Subcutaneous preadipocyte (primary cell): Measurements from ENCODE around the gene APOM. TPM values are rescaled to one million over a fixed set of nuclear protein-coding genes. Genes with fewer than 3 reads are reported as not detected.

Experiments used
- small RNA-seq: library from RNA; depleted of rRNA; stranded (forward); fragments of <200 nt; gene quantifications from one replicate; pipeline ENCODE3, GENCODE V24; 2012
- total RNA-seq: library from RNA; depleted of rRNA; stranded (reverse); fragments of >200 nt; gene quantifications from 2 replicates; pipeline ENCODE4 v1.2.3, GENCODE V29; 2012

APOM gene
- total RNA-seq = 0.59 and 1.1 TPM in 2 replicates

DNA sequence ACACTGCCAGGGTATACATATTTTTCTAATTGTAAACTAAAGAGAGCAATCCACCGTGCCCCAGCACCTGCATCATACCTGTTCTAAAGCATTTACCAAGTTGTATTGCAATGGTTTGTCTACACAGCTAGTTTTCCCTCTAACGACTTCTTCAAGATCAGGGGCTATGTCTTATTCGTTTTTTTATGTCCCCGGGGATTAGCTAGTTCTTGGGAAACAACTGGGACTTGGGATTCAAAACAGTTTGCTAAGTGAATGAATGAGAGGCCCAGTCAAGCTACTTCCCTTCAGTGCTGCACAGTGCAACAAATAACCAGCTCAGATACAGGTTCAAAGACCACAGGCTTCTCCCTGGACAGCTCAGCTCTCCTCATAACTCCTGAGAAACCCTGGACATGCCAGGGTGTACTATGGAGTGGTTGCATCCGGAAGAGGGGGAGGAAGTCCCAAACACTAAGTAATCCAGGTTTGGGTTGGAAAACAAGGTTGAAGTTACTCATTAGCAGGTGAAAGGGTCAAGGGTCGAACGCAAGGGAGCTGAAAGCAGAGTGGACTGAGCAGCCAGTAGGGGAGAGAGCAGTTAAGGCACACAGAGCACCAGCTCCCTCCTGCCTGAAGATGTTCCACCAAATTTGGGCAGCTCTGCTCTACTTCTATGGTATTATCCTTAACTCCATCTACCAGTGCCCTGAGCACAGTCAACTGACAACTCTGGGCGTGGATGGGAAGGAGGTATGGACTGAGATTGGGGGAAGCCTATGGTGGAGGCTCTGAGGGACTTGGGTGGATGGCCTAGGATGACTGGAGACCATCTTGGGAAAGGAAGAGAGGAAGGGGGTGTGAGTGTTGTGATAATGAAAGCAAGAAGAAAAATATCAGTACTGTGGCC is at the start of gene APOM:
Gene APOM (plus strand): TSS at position 546 of the 889 bp plus-strand sequence. CDS start 73 bp downstream, at position 619.

DNA sequence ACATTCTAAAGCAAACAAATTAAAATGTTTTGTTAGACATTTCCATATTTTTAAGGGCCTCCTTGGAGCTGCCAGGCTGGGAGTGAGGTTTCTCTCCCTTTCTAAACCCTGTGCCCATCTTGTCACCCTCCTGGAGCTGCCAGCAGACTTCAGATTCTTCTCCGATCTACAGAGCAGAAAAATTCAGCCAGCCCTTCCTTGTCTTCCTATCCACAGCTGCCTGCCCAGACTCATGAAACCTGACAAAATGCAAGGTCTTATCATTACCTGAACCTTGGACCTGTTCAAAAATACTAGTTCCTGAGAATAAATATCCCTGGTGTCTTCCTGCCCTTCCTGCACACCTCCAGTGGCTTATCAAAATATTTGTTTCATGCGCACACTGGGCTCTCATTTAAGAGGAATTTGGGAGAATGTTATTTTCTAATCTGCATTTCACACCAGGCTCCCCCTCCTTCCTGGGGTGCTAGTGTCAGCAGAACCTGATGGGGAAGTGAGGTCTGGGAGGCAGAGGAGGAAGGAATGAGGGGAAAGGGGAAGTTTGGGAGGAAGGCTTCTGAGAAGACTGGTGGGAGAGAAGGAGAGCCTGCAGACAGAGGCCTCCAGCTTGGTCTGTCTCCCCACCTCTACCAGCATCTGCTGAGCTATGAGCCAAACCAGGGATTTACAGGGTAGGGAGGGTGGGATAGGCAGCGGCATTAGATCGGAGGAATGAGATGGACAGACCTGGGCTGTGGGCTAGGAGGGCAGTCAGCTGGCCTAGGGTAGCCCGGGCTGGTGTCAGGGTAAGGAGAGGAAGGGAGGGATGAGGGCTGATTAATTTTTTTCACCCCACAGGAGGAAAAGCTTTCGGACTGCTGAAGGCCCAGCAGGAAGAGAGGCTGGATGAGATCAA is 40.8 kb upstream of the APOM start, which contains the start of gene AIF1:
Gene AIF1 (plus strand): TSS at position 551 of the 895 bp plus-strand sequence. CDS start 96 bp downstream, at position 647.

DNA sequence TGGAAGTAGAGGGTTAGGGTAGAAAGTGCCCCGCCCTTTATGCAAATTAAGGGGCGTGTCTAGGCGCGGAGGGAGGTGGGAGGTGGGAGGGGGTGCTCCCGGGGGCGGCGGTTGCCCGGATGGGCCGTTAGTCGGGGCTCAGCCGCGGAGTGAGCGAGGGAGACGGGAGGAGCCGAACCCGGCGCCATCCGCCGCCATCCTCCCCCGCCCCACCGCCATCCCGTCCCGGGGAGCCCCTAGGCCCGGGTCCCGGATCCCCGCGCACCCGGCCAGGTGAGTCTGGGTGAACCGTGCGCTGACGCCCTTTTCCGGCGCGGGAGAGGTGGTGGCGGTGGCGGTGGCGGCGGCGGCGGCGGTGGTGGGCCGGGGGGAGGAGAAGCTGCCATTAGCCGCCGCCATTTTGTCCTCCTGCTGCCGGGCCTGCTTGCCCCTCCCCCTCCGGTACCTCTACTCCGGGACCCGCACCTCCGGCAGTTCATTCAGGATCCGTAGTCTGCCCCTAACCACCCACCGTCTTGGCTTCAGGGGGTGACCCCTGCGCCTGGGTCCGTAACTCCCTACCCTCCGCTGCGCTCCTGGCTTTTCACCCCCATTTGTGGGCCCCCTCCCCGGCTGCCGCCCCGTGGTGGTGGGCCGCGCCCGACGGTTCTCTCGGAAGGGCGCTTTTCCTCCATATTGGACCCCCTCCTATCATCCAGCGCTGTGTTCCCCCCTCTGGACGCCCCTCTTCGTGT is 34.9 kb upstream of the APOM start, which contains the start of gene PRRC2A:
Gene PRRC2A (plus strand): TSS at position 130 of the 734 bp plus-strand sequence. CDS start 2,075 bp downstream, outside the sequence.

DNA sequence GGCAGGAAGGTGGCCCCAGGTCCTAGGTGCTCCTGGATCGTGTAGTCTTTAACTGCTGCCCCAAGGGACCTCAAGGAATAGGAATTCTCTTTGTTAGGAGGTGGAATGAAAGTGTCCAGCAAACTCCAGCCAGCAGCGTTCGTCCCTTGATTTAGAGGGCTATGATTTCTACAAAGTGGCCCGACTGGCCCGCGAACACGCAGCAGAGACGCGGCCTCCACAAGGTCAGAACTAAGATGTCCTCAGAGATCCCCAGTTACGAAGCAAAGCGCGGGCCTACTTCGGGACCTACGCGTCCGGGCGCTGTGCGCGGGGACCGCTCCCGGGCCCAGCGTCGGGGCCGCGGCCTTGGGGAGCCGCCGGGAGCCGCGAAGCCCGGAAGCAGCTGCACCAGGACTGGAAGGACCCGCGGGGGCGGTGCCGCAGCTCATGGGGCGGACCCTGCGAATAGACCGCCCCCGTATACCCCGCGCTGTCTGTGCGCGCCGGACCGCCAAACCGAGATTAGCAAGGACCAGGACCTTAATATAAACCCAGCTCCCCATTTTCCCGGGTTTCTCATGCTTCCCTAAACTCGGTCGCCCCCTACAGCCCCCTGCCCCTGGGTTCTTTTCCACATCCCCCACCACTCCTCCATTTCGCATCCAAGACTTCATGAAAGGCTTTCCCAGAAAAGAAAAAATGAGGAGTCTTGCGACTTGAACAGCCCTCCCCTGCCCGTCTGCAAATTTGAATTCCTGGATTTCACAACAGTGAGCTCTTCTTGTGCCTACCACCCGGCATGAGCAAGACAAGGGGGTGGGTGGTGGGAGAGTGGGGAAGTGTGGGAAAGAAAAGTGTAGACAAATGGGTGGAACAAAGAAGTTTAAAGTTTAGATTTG is 4.9 kb downstream of the APOM start, which contains the start of gene C6orf47:
Gene C6orf47 (minus strand): TSS at position 398 of the 881 bp plus-strand sequence. CDS start 831 bp downstream, outside the sequence.

DNA sequence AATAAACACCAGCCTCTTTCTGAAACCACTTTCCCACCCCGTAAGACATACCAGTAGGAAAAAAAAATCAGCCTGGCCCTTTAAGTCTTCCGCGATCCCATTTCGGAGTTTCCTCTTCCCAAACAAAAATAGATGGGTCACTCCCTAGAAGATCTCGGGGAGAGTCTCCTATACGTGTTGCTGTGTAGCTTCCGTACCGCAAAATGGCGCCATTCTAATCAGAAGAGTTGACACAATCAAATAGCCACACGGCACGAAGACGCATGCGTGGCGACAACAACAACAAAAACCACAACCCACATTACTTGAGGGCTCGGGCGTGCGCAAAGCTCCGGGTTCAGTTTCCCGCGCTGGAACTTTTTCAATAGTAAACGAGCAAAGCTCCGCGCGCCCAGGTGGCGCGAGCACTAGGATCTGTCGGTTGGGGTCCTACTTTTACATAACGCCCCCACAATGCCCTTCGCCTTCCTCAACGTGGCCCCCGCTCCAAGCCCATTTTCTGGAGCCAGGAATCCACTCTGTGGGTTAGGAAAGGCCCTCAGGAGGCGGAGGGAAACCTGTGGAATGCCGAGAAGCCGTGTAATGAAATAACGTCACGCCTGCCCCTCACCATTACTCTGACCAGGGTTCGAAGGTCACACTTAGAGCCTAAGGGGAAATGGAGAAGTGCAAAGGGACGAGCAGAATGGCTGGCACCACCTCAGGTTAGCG is 9.3 kb downstream of the APOM start, which contains the start of gene GPANK1:
Gene GPANK1 (minus strand): TSS at position 208 of the 711 bp plus-strand sequence. CDS start 519 bp downstream, outside the sequence.

DNA sequence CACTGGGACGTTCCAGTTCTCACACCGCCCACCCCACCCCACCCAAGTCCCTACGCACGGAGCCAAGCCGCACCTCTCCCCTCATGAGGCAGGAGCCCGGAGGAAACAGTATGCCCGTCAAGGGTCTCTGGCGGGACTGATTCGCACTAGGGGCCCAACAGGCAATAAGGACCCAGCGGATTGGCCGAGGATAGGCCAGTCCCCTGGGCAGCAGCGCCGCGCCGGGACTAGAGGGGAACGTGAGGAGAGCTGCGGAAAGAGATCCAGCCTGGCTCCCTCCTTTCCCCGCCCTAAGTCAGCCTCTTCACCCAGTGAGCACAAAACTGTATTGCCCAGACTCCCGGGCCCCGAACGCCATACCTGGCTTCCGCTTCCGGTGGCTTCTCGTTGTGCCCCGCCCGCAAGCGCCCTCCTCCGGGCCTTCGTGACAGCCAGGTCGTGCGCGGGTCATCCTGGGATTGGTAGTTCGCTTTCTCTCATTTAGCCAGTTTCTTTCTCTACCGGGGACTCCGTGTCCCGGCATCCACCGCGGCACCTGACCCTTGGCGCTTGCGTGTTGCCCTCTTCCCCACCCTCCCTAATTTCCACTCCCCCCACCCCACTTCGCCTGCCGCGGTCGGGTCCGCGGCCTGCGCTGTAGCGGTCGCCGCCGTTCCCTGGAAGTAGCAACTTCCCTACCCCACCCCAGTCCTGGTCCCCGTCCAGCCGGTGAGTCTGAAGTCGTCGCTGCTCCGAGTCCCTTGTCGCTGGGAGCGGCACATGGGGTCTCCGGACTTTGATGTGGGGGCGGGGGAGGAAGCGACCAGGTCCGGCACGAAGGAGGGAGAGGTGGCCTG is 10.0 kb downstream of the APOM start, which contains the start of gene CSNK2B:
Gene CSNK2B (plus strand): TSS at position 580 of the 836 bp plus-strand sequence. CDS start 752 bp downstream, outside the sequence.

DNA sequence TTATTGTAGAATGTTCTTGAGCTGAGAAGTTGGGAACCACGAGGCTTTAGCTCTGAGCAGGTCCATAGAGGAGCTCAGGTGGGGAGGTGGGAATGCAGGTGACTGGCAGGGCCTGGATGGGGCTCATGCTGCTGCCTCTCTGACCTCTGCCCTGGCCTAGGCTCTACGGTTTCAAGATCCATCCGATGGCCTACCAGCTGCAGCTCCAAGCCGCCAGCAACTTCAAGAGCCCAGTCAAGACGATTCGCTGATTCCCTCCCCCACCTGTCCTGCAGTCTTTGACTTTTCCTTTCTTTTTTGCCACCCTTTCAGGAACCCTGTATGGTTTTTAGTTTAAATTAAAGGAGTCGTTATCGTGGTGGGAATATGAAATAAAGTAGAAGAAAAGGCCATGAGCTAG is 14.0 kb downstream of the APOM start, which contains the start of gene LY6G5B:
Gene LY6G5B (plus strand): TSS at position 301 of the 400 bp plus-strand sequence. CDS start 975 bp downstream, outside the sequence.

DNA sequence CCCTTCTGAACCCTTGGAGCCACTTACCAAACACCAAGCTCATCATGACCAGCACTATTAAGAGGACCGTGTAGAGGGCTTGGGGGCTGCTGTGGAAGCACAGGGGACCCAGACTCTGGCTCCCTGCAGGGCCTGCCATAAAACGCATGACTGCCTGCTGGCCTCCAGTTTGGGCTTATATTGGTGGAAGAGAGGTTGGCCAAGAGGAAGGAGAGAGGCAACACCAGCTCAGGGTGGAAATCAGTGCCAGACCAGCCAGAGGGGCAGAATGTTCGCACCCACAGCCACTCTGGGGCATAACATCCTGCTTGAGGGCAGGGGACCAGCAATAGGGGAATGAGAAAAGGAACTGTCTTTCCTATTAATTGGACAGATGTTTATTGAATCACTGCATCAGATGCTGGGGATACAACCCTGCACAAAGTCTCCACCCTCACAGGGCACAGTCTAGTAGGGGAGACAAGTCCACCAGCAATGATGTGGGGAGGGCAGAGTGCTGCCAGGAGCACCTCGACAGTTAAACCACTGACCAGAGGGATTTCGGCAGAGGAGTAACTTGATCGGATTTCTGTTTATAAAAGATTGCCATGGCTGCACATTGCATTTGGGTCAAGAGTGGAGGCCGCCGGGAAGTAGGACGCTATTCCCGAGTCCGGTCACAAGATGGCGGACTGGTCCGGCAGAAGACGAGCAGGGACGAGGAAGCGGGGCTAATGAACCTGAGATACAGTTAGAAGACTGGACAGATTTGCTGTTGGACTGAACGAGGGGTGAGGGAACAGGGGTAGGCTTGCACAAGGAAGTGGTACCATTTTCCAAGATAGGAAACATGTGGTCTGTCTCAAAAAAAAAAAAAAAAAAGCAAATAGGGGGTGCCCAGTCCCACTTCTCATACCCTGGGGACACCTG is 24.8 kb downstream of the APOM start, which contains the start of gene LY6G5C:
Gene LY6G5C (minus strand): TSS at position 842 of the 909 bp plus-strand sequence. CDS start 694 bp downstream, at position 148.

DNA sequence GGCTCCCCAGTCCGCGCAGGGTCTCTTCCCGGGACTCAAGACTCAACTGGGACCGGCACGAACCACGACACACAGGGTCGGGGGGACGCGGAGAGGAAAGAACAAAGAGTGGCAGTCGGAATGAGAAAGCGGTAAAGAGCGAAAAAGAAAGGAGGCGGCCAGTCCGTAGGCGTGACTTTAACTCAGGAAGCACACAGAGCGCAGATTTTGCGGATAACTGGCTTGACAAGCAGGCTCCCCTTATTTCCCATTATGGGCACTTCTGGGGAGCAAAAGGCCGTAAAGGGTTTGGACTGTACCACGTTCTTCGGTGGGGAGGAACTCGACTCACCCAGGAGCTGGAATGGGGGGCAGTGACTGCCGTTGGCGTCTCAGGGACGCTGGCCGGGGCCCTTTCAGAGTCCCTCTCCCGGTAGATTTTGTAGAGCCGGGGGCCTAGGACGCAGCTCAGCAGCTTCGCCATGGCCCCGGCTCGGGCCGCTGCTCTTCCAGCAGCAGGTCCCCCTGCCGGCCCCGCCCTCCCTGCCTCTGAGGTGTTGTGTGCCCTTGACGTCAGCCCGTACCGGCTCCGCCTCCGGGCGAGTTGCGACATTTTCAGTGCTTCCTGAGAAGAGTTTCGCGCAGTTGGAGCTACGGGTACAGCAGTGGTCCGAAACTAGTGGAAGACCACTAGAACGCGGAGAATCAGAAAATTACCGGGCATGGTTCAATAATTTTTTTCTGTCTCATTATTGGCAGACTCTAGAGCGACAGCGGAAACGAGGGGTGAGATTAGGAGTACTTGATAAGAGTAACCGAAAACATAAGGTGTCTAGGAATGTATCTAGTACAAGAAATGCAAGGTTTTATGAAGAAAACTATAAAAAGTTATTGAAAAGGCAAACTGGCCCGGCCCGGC is 47.4 kb downstream of the APOM start, which contains the start of gene ABHD16A:
Gene ABHD16A (minus strand): TSS at position 506 of the 898 bp plus-strand sequence. CDS start 43 bp downstream, at position 463.

DNA sequence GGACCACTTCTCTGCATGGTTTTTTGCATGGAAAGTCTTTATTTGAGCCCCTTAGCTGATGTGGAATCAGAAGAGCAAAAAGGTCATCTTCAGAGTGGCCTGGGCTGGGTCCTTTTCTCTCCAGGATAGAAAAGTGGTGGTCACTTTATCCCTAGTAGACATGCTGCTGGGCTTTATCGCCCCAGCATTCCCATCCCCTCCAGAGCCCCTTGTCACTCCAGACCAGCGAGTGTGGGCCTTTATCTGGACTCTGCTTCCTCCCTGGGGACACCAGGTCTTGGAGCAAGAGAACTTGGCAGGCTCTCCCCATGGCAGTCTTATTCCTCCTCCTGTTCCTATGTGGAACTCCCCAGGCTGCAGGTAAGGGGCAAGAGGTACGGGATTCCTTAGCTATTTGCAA is 50.9 kb downstream of the APOM start, which contains the start of gene LY6G6F:
Gene LY6G6F (plus strand): TSS at position 268 of the 400 bp plus-strand sequence. CDS start 41 bp downstream, at position 309.

Small RNAs within 50 kb of the gene (small RNA-seq; reads per million reads assigned to genes)
- gene MIR4646 = not detected
- 0.14 reads per million for gene MIR6832
- gene RF00019 = not detected
- 122 reads per million, percentile 99 among the genes with 10 or more reads in this experiment for gene SNORA38
- gene UQCRHP1 = not detected

Other genes starting within 250 kb of the APOM start
- gene MICB, start 157.7 kb upstream of the APOM start, total RNA-seq = 10.7 and 11.1 TPM in 2 replicates
- gene MCCD1, start 126.9 kb upstream of the APOM start, total RNA-seq = not detected in 2 replicates
- 448 and 514 TPM in 2 replicates for gene DDX39B, start 113.9 kb upstream of the APOM start, total RNA-seq
- gene ATP6V1G2, start 109.3 kb upstream of the APOM start, total RNA-seq = 1.8 TPM in 2 replicates
- 22.3 and 29.0 TPM in 2 replicates for gene NFKBIL1, start 108.3 kb upstream of the APOM start, total RNA-seq
- not detected in 2 replicates for gene LTA, start 83.6 kb upstream of the APOM start, total RNA-seq
- gene TNF, start 80.3 kb upstream of the APOM start, total RNA-seq = not detected in 2 replicates
- gene LTB, start 73.5 kb upstream of the APOM start, total RNA-seq = not detected in 2 replicates
- gene LST1, start 69.6 kb upstream of the APOM start, total RNA-seq = not detected in 2 replicates
- gene NCR3, start 62.9 kb upstream of the APOM start, total RNA-seq = not detected in 2 replicates
- gene AIF1, start 40.7 kb upstream of the APOM start, total RNA-seq = not detected in 2 replicates
- 54.7 and 90.9 TPM in 2 replicates for gene PRRC2A, start 35.2 kb upstream of the APOM start, total RNA-seq
- gene BAG6, start 3.2 kb upstream of the APOM start, total RNA-seq = 145 and 182 TPM in 2 replicates
- 12.5 and 15.8 TPM in 2 replicates for gene C6orf47, start 4.9 kb downstream of the APOM start, total RNA-seq
- gene GPANK1, start 9.1 kb downstream of the APOM start, total RNA-seq = 24.3 and 26.4 TPM in 2 replicates
- gene CSNK2B, start 10.2 kb downstream of the APOM start, total RNA-seq = 130 and 189 TPM in 2 replicates
- 3.3 and 4.3 TPM in 2 replicates for gene LY6G5B, start 14.1 kb downstream of the APOM start, total RNA-seq
- 0.37 and 0.39 TPM in 2 replicates for gene LY6G5C, start 25.2 kb downstream of the APOM start, total RNA-seq
- gene ABHD16A, start 47.4 kb downstream of the APOM start, total RNA-seq = 29.4 and 34.0 TPM in 2 replicates
- not detected in 2 replicates for gene LY6G6F, start 51.0 kb downstream of the APOM start, total RNA-seq
- not detected in 2 replicates for gene LY6G6D, start 59.5 kb downstream of the APOM start, total RNA-seq
- not detected in 2 replicates for gene LY6G6C, start 65.9 kb downstream of the APOM start, total RNA-seq
- gene MPIG6B, start 67.5 kb downstream of the APOM start, total RNA-seq = not detected in 2 replicates
- gene DDAH2, start 73.4 kb downstream of the APOM start, total RNA-seq = 22.7 and 32.0 TPM in 2 replicates
- 927 and 1,210 TPM in 2 replicates for gene CLIC1, start 80.6 kb downstream of the APOM start, total RNA-seq
- gene MSH5, start 84.1 kb downstream of the APOM start, total RNA-seq = 16.9 and 29.1 TPM in 2 replicates
- gene SAPCD1, start 106.8 kb downstream of the APOM start, total RNA-seq = 0.59 and 1.1 TPM in 2 replicates
- gene VWA7, start 121.4 kb downstream of the APOM start, total RNA-seq = under 0.01 and 0.98 TPM in 2 replicates
- gene VARS1, start 139.9 kb downstream of the APOM start, total RNA-seq = 88.6 and 117 TPM in 2 replicates
- gene LSM2, start 151.1 kb downstream of the APOM start, total RNA-seq = 37.1 and 48.9 TPM in 2 replicates
- 0.37 and 0.39 TPM in 2 replicates for gene HSPA1L, start 159.4 kb downstream of the APOM start, total RNA-seq
- 35.6 and 53.8 TPM in 2 replicates for gene HSPA1A, start 159.6 kb downstream of the APOM start, total RNA-seq
- 77.8 and 79.0 TPM in 2 replicates for gene HSPA1B, start 171.8 kb downstream of the APOM start, total RNA-seq
- 55.9 and 56.1 TPM in 2 replicates for gene NEU1, start 206.9 kb downstream of the APOM start, total RNA-seq
- gene SLC44A4, start 223.1 kb downstream of the APOM start, total RNA-seq = not detected in 2 replicates
- 43.4 and 50.4 TPM in 2 replicates for gene EHMT2, start 241.8 kb downstream of the APOM start, total RNA-seq
- gene ZBTB12, start 246.2 kb downstream of the APOM start, total RNA-seq = 1.5 and 1.8 TPM in 2 replicates